HG02852 (cell line): Measurements from ENCODE around the gene ITGA11.
"Not testable (repeated sequence)": the region's sequence is repeated elsewhere in the genome, so short reads cannot be mapped to it uniquely, and the experiment has no call there.

Experiments
- ATAC-seq: cut with Tn5 transposase; IDR thresholded peaks from one replicate; pipeline ENCODE4 v1.9.1; 2021; ENCODE audit warnings: mild to moderate bottlenecking, moderate library complexity; ENCODE audit not compliant: unreplicated experiment

Gene ITGA11

DNA sequence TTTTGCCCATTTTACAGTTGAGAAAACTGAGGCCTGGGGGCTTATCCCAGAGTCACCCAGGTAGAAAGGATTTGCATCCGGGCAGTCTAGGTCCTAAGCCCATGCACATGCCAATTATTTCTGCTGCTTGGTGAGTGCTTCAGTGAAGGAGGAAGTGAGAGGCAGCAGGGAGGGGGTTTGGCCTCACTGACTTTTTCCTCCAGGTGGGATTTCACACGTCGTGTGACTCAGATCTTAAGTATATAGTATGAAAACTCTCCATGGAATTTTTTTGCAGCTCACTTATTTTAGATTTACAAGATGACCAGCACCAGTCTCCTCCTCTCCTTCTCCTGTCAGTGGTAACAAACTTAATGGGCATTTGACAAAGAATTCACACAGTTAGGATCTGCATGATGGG, 4.6 kb downstream of the ITGA11 start:
- no peak for ATAC-seq

DNA sequence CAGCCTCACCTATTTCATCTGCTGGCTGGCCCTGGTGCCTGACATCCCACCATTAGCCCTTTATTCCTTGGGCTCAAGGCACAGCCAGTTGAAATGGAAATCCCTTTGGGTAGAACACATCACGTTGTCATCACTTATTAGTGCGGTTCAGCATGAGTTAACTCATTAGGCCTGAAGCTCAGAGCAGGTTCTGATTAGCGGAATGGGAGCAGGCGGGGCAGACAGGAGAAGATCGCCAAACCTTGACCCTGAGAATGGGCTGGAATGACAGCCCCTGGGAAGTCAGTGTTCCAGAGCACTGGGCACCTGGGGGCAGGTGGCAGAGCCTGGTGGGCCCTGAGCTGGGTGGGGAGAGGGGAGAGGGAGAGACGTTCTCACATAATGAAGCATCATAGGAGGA, 5.8 kb downstream of the ITGA11 start:
- ATAC-seq, result no peak

GRCh38 chr15:68425428-68426060, 6.4 kb downstream of the ITGA11 start:
- ATAC-seq, result no peak

DNA sequence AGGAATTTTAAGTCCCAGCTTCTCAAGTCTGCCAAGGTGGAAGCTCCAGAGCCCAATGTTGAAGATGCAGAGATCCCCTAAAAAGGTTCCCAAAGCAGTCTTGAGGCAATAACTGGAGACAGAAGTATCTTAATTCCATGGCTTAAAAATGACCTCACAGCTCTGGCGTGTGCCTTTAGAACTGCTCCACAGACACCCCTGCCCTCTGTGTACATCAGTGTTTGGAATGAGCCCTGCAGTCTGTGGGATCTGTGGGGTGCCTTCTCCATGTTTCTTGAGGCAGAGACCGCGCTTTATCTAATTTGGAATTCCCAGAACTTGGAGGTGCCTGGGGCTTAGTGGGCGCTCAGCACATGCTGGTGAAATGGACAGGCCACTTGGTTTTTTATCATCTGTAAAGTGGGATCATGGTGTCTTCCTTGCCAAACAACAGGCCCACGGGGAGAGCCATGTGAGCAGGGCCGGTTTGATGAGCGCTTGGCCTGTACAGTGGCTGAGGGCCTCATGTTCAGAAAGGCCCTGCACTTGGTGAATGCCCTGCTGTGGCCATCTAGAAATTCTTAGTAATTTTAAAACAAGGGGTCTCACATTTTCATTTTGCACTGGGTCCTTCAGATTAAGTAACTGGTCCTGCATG, 7.1 kb downstream of the ITGA11 start:
- ATAC-seq, result no peak

DNA sequence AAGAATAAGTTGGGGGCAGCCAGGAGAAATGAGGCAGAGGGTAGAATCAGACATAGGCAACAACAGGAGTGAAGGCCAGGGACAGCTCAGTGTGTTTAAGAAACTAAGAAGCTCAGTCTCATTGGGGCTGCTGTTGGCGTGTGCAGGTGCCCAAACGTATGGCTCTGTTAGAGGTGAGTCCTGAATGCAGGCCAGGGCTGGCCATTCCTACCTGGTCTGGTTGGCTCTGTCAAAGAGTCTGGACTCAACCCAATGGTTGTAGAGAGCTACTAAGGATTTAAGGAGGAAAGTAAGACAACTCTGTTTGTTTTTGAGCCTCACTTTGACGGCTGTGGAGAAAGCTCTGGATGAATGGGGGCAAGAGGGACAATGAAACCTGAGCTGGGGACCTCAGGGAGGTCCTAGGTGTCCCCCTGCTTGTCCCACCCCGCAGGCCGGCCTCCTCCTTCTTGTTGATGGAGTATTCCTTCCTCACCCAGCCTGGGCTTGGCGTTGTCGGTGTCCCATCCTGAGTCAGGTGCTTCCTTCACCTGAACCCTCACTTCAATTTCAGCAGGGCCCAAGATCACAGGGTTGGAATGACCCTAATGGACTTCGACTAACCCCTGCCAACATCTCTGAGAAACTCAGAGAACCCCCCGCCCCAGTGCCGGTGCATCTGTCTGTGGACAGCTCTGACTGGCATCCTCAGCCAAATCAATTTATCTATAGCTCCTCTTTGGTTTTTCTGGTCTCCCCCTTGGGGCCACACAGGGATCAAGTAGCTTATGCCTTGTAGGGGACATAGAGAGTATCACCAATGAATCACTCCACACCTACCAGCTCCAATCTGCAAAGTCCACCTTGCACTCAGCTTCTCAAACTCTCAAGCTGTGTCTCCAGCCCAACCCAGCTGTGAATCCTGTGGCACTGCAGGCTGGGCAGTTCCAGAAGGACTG, 8.3 kb downstream of the ITGA11 start:
- no peak for ATAC-seq

- not testable (repeated sequence) for ATAC-seq
These were observed 9.4 kb downstream of the ITGA11 start for GRCh38 chr15:68422403-68423145.

- no peak for ATAC-seq
These were observed 10.1 kb downstream of the ITGA11 start for GRCh38 chr15:68421798-68422402.

- ATAC-seq, result no peak
These were observed 10.8 kb downstream of the ITGA11 start for GRCh38 chr15:68421115-68421551.

- no peak for ATAC-seq
These were observed 11.7 kb downstream of the ITGA11 start for GRCh38 chr15:68420186-68420684.

GRCh38 chr15:68419301-68420175, 12.4 kb downstream of the ITGA11 start:
- ATAC-seq, result no peak

GRCh38 chr15:68418611-68419161, 13.3 kb downstream of the ITGA11 start:
- ATAC-seq, result no peak

GRCh38 chr15:68417897-68418296, 14.1 kb downstream of the ITGA11 start:
- ATAC-seq, result no peak

DNA sequence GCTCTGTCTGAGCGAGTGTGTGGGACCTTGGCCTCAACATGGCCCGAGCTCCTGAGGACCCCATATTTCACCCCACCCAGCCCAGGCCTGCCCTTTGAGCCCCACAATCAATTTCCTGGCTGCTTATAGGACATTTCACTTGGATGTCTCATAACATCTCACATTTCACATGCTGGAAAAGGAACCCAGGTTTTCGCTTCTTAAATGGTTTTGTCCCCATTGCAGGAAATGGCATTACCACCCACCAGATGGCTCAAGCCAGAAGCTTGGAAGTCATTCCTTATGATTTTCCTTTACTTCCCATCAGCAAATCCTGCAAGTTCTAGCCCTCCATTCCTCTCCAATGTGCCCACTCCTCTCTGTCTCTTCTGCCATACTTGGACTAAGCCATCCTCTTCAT, 14.9 kb downstream of the ITGA11 start:
- no peak for ATAC-seq

- ATAC-seq, result no peak
These were observed 15.8 kb downstream of the ITGA11 start for GRCh38 chr15:68416158-68416535.

DNA sequence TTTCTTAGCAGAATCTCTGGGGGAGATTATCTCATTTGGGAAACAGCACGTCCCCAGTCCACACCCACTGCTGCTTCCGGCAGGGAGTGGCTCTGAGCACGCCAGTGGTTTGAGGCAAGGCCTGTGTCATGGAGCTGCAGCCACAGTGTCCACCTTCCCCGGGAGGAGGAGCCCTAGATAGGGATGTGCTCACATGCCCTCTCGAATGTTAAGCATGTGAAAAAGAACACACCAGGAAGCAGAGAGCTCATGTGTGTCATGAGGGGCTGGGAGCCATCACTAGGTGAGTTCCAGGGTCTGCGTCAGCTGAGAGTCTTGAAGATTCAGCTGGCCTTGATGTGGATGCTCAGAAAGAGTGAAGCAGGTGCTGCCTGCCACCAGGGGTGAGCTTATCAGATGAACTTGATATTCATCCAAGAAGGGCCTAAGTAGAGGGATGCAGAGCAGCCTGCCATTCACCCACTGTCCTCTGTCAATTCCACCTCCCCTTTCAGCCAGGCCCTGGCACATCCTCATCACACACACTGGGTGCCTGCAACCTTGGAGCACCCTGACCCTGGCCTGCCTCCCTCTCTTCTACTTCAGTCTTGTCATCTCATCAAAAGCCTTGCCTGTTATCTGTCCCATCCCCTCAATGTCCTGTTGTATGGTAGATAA, 16.3 kb downstream of the ITGA11 start:
- no peak for ATAC-seq

DNA sequence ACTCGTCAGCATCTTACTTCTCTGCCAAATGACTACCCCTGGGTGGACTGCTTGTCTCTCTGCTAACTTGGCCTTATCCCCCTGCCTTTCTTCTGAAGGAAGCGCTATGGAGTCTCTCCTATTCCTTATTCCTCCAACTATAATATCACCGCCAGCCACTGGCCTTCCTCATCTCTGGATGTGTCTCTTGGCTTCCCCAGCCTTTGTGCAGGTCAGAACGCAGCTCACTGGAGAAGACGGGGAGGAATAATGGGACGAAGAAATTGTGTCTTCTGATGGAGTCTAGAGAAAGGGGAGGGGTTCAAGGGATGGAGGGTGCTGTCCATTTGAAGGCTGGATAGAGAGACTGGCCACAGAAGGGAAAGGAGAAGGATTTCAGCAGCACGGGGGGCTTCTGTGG, 16.9 kb downstream of the ITGA11 start:
- no peak for ATAC-seq

GRCh38 chr15:68414591-68414990, 17.4 kb downstream of the ITGA11 start:
- no peak for ATAC-seq

GRCh38 chr15:68414206-68414555, 17.8 kb downstream of the ITGA11 start:
- no peak for ATAC-seq
